ENCODE results near the gene PCBD1.
"Not testable (repeated sequence)": the region's sequence is repeated elsewhere in the genome, so short reads cannot be mapped to it uniquely, and the experiment has no call there.

Gene PCBD1

GRCh38 chr10:70863470-70864160, 24.8 kb downstream of the PCBD1 start:
- no peak for DNase-seq (ENCODE audit: low read depth in 2 of 2)

- DNase-seq (ENCODE audit: low read depth in 2 of 2): not testable (repeated sequence)
Measured at GRCh38 chr10:70861495-70862197, 26.7 kb downstream of the PCBD1 start.

- no peak for DNase-seq (ENCODE audit: low read depth in 2 of 2)
Measured at GRCh38 chr10:70858759-70859158, 29.6 kb downstream of the PCBD1 start.

- DNase-seq (ENCODE audit: low read depth in 2 of 2): no peak
Measured at GRCh38 chr10:70856454-70856853, 31.9 kb downstream of the PCBD1 start.

DNA sequence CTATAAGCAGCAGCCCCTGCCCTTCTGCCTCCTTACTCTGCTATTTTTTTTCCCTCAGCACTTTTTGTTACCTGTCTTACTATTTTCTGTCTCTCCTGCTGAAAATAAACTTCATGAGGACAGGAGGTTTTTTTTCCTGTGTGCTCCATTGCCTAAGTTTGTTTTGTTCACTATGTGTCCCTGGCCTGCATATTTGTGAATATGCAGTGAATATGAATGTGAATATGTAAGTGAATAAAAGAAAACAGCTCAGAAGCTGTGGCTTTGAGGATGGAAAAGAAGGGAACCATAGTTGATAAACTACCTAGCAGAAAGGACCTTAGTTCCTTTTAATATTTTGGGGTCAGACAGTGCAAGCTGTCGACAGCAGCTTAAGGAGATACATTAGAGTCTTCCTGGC, 34.9 kb downstream of the PCBD1 start:
- DNase-seq (ENCODE audit: low read depth in 2 of 2): no peak

DNA sequence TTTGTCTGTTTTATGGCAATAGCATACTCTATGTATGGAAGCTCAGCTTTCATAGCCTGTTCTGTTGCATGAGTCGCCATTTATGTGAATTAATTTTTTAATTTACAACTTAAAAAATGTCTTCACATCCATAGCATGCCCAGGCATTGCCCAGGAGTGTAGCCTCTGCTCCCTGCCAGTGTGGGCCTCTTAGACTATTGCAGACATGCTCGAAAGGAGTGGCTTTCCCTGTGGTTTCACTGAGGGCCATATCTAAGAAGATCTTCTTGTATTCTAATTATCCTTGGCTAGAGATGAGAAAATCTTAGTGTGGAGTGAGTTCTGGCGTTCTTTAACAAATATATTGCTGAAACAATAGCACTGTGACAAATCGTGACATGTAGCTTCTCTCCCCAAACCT, 35.3 kb downstream of the PCBD1 start:
- no peak for DNase-seq (ENCODE audit: low read depth in 2 of 2)

DNA sequence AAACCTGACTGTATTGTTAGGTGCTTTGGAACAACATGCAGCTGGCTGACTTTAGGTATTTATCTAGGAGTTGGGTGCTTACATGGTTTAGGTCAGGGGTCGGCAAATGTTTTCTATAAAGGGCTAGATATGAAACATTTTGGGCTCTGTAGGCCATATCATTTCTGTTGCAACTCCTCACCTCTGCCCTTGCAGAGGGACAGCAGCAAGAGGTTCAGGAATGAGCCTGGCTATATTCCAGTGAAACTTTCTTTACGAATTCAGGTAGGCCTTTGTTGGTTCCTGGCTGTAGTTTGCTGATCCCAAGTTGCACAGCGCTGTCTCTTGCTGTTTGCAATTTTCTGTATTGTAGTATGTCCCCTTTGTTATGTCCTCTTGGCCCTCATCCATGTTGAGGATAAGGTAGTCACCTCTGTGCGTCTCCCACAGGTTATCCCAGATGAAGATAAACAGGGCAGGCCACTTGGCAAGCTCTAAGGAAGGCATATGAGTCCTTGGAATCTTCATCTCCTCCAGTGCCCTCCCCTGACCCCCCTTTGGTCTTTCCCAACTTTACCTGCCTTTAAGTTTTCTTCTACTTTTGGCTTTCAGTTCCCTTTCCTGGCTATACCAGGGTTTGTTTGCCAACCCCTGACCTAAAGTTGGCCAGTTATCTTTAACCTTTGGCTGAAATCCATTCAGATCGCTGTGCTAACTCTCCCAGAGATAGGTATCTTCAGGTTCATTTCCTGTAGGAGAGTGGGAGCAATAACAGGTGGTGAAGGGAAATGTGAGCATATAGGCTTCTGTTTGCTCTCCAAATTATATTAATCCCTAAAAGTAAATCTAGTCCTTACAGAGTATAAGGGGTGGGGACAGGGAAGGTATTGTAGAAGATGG, 36.5 kb downstream of the PCBD1 start:
- DNase-seq (ENCODE audit: low read depth in 2 of 2): no peak

GRCh38 chr10:70850097-70850496, 38.3 kb downstream of the PCBD1 start:
- DNase-seq (ENCODE audit: low read depth in 2 of 2): no peak

DNA sequence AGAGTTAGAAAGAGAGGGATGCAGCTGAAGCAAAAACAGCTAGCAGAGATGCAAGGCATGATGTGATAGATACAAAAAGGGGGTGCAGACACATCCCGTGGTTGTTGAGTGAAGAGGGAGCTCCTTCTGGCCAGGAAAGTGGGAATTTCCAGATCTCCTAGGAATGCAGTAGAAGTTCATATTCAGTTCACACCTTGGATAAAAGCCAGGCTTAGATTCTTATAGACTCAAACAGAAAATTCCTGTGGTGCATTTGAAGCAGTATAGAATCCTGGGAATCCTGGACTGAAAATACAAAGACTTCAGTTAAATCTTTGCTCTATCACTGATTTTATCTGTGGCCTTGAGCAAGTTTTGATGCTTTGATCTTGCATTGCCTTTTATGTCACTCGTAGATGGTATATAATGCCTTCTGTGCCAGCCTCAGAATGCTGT, 38.8 kb downstream of the PCBD1 start:
- DNase-seq (ENCODE audit: low read depth in 2 of 2): no peak

GRCh38 chr10:70847659-70848360, 40.6 kb downstream of the PCBD1 start:
- DNase-seq (ENCODE audit: low read depth in 2 of 2): no peak

- no peak for DNase-seq (ENCODE audit: low read depth in 2 of 2)
Measured at GRCh38 chr10:70846795-70847194, 41.6 kb downstream of the PCBD1 start.

DNA sequence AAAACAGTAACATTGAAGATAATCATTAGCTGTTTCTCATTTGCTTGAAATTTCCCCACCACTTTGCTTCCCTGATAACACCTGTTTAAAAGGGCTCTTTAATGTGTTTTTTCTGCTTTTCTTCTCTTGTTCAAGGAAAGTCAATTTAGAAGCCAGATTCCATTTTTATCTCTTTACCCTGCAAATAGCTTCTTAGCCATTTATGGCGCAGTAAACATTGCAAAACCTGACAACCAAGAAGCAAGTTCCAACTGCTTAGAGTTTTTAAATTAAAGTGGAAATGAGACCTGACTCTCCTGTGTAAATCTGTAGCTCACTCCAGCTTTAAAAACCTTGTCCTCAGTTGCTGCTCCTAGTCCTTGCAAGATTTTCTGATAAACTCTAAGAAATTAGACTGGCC, 42.5 kb downstream of the PCBD1 start:
- no peak for DNase-seq (ENCODE audit: low read depth in 2 of 2)

GRCh38 chr10:70845256-70845655, 43.1 kb downstream of the PCBD1 start:
- no peak for DNase-seq (ENCODE audit: low read depth in 2 of 2)

GRCh38 chr10:70843776-70844489, 44.4 kb downstream of the PCBD1 start:
- DNase-seq (ENCODE audit: low read depth in 2 of 2): no peak

- DNase-seq (ENCODE audit: low read depth in 2 of 2): no peak
Measured at GRCh38 chr10:70843333-70843732, 45.0 kb downstream of the PCBD1 start.

DNA sequence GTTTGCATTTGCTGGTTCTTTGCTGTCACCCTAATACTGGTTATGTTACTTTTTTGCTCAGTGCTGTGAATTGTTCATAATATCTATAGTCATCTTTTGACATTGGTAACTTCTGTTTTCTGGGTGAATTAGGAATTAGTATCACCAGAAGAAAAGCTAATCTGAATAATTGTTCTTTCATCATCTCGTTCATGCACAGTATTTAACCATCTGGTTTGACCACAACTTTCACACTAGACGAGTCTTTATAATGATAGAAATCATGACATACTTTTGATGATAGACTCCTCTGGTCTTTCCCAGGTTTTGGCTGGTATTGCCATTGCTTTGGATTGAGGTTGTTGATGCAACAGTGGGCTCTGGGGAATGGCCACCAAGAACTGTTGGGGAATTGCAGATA, 47.5 kb downstream of the PCBD1 start:
- DNase-seq (ENCODE audit: low read depth in 2 of 2): no peak

DNA sequence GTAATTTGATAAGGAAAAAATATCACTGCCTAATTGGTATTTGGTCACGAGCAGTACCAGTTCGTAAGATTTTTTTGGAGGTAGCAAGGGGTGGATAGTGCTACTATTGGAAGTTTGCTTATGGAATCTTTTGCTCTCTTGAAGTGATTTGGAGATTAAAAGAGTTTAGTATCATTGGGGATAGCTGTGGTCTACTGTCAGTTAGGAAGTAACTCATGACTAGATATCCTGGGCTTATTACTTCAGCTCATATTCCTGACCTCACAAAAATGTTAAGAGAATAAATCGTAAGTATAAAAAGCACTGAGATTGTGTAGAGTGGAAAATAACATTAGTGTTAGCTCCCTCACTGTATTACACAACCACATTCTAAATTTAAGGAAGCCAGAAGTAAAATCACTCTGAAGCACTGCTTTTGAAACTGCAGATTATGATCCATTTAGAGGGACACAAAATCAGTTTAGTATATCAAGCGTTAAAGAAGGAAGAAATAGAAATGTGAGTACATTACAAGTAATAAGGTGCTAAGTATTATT, 50.0 kb downstream of the PCBD1 start:
- no peak for DNase-seq (ENCODE audit: low read depth in 2 of 2)

- DNase-seq (ENCODE audit: low read depth in 2 of 2): no peak
Measured at GRCh38 chr10:70837660-70838059, 50.7 kb downstream of the PCBD1 start.

DNA sequence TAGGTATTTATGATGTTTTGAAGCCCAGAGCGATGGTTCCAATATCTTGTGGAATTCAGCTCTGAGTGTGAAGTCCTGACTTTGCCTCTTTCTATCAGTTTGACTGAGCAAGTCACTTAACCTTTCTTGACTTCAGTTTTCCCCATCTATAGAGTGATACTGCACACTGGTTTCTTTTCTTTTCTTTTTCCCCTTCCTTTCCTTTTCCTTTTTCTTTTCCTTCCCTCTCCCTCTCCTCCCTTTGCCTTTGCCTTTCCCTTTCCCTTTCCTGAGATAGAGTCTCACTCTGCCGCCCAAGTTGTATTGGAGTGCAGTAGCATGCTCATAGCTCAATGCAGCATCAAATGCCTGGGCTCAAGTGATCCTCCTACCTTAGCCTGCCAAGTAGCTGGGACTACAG, 52.0 kb downstream of the PCBD1 start:
- DNase-seq (ENCODE audit: low read depth in 2 of 2): no peak

DNA sequence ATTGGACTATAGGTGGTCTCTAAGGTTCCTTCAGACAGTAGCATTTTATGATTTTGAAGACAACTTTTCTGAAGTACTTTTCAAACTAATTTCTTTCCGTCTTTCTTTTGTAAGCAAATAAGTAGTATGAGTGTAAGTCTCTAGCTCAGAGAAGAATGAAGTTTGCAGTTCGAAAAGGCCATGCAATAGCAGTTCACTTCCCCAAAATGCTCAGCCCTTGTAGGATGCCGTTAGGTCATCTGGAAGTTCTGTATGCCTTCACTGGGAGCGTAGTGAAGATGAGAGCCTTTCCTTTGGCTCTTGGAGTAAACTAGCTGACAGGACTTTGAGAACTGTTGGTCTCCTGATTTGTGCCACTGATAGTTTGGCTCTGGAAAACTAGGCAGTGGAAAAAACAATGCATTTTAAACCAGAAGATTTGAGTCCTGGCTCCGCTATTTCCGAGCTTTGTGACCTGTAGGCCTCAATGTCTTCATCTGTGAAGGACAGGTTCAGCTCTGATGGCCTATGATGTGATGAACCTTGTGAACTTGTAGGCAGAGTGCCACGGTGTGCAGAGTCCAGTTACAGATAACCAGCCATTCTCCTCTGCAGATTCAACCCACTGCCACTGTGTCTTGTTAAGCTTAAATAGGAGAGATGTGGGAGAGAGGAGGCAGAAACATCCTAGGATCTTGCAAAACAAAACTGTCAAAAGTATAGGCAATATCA, 53.8 kb downstream of the PCBD1 start:
- no peak for DNase-seq (ENCODE audit: low read depth in 2 of 2)
